ENCODE results near the gene SLC31A1. TPM values are rescaled to one million over a fixed set of nuclear protein-coding genes. Genes with fewer than 3 reads are reported as not detected.

SLC31A1 gene
- total and polyA plus RNA-seq, 4 donors = 13.9 to 39.3 (median 18.2) TPM

DNA sequence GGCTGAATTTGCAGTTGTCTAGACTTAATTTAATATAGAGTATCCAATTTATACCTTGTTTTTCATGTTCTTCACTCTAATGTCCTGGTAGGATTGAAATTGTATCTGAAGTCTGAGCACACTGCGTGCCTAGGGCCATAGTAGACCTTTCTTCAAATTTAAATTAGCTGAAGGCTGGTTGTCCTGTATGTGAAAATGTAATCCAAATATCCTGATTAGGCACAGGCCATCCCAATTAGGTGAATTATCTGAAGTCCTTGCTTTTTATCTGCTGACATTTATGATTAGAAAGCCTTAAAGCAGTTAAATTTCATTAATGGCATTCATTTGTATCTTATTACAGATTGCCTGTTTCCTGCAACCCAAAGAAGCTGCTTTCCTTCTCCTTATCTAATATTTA lies 33.6 kb downstream of the SLC31A1 start:
- Histone ChIP-seq H3K9me3 (ENCODE audit: control insufficient read depth in 4 of 4, insufficient read depth in 3 of 4, low read length in 3 of 4) (no peaks in the 10 kb centered on the region), H3K4me1 (ENCODE audit: control insufficient read depth in 5 of 5, insufficient read depth in 5 of 5, low read length in 5 of 5) (peaks cover 0 to 3% (median 0%) of the 10 kb centered on the region in 5 donors), H3K27me3 (ENCODE audit: control insufficient read depth in 3 of 3, insufficient read depth in 3 of 3, low read length in 2 of 3) (no peaks in the 10 kb centered on the region), H3K4me3 (no peak overlapping the region), H3K36me3 (ENCODE audit: control insufficient read depth in 4 of 4, insufficient read depth in 4 of 4, low read length in 4 of 4) (peaks cover 0 to 11% (median 11%) of the 10 kb centered on the region in 4 donors), H3K9ac (ENCODE audit: insufficient read depth in 1 of 2, low read length in 2 of 2) (no peak overlapping the region), H3K27ac (ENCODE audit: low read depth in 1 of 2, low read length in 1 of 2) (no peak overlapping the region)
- DNase-seq = no peak
- TF ChIP-seq CTCF (IDR thresholded peaks at IDR 0.05; ENCODE audit: control extremely low read depth, extremely low read depth) = no peak
- ATAC-seq (ENCODE audit: insufficient read depth, low FRiP score) = no peak
- 90 to 94% methylated on average over 1 of the region's 1 CpG for WGBS, 2 donors

- H3K4me3 ChIP-seq = no peak overlapping the region
- 43 to 78% methylated on average over 6 of the region's 6 CpGs for WGBS, 2 donors
- TF ChIP-seq CTCF (IDR thresholded peaks at IDR 0.05; ENCODE audit: control extremely low read depth, extremely low read depth) = no peak
- H3K4me1 ChIP-seq (ENCODE audit: control insufficient read depth in 5 of 5, insufficient read depth in 5 of 5, low read length in 5 of 5) = peaks cover 0 to 3% (median 0%) of the 10 kb centered on the region in 5 donors
- H3K27ac ChIP-seq (ENCODE audit: low read depth in 1 of 2, low read length in 1 of 2) = no peak overlapping the region
- no peaks in the 10 kb centered on the region for H3K9me3 ChIP-seq (ENCODE audit: control insufficient read depth in 4 of 4, insufficient read depth in 3 of 4, low read length in 3 of 4)
- DNase-seq (no peak), ATAC-seq (ENCODE audit: insufficient read depth, low FRiP score) (no peak)
- peaks cover 4 to 16% (median 12%) of the 10 kb centered on the region in 4 donors for H3K36me3 ChIP-seq (ENCODE audit: control insufficient read depth in 4 of 4, insufficient read depth in 4 of 4, low read length in 4 of 4)
- no peaks in the 10 kb centered on the region for H3K27me3 ChIP-seq (ENCODE audit: control insufficient read depth in 3 of 3, insufficient read depth in 3 of 3, low read length in 2 of 3)
- H3K9ac ChIP-seq (ENCODE audit: insufficient read depth in 1 of 2, low read length in 2 of 2) = no peak overlapping the region
Measured at GRCh38 chr9:113255438-113255837, 34.1 kb downstream of the SLC31A1 start.

DNA sequence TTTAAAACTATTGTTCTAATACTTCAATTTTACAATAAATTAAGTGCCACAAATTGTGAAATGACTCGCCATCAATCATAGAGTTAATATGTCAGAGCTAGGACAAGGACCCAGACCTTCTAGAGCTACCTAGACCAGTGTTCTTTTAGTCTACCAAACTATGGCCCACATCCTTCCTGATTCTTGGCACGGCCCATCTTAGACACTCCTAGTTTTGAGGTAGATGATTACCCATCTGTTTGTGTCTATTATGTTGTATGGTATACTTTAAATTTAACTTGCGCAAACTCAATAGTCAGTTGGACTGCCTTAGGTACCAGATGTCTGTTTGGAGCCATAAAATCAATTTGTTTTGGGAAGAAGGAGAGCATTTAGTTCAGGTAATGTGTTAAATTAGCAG lies 36.5 kb downstream of the SLC31A1 start:
- peaks cover 0 to 3% (median 0%) of the 10 kb centered on the region in 5 donors for H3K4me1 ChIP-seq (ENCODE audit: control insufficient read depth in 5 of 5, insufficient read depth in 5 of 5, low read length in 5 of 5)
- TF ChIP-seq CTCF (IDR thresholded peaks at IDR 0.05; ENCODE audit: control extremely low read depth, extremely low read depth) = no peak
- ATAC-seq (ENCODE audit: insufficient read depth, low FRiP score) (no peak), DNase-seq (no peak)
- no peak overlapping the region for H3K27ac ChIP-seq (ENCODE audit: low read depth in 1 of 2, low read length in 1 of 2)
- H3K27me3 ChIP-seq (ENCODE audit: control insufficient read depth in 3 of 3, insufficient read depth in 3 of 3, low read length in 2 of 3) = no peaks in the 10 kb centered on the region
- no peak overlapping the region for H3K4me3 ChIP-seq
- H3K9ac ChIP-seq (ENCODE audit: insufficient read depth in 1 of 2, low read length in 2 of 2) = no peak overlapping the region
- 90 to 94% methylated on average over 3 of the region's 3 CpGs for WGBS, 2 donors
- H3K9me3 ChIP-seq (ENCODE audit: control insufficient read depth in 4 of 4, insufficient read depth in 3 of 4, low read length in 3 of 4) = no peaks in the 10 kb centered on the region
- peaks cover 4 to 22% (median 13%) of the 10 kb centered on the region in 4 donors for H3K36me3 ChIP-seq (ENCODE audit: control insufficient read depth in 4 of 4, insufficient read depth in 4 of 4, low read length in 4 of 4)

DNA sequence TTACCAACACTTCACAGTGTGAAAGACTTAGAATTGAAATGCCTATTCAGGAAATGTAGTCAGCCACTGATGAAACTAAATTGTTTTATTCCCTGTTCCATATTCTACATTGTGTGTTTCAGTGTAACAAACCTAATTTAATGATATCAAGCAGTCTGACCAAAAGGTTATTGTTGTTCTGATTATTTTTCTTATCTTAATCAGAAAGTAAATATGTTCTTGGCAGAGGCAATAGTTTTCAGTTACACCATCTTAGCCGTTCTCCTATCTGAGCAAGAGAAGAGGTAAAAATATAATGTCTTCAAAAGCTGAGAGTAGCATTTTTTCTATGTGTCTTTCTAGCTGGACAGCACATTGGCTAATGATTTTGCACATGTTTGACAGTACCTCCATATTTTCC lies 36.9 kb downstream of the SLC31A1 start:
- WGBS, 2 donors = 74 to 76% methylated on average over 1 of the region's 1 CpG
- Histone ChIP-seq H3K4me1 (ENCODE audit: control insufficient read depth in 5 of 5, insufficient read depth in 5 of 5, low read length in 5 of 5) (peaks cover 0 to 3% (median 0%) of the 10 kb centered on the region in 5 donors), H3K27ac (ENCODE audit: low read depth in 1 of 2, low read length in 1 of 2) (no peak overlapping the region), H3K27me3 (ENCODE audit: control insufficient read depth in 3 of 3, insufficient read depth in 3 of 3, low read length in 2 of 3) (no peaks in the 10 kb centered on the region), H3K9ac (ENCODE audit: insufficient read depth in 1 of 2, low read length in 2 of 2) (no peak overlapping the region), H3K36me3 (ENCODE audit: control insufficient read depth in 4 of 4, insufficient read depth in 4 of 4, low read length in 4 of 4) (peaks cover 4 to 22% (median 13%) of the 10 kb centered on the region in 4 donors), H3K4me3 (no peak overlapping the region), H3K9me3 (ENCODE audit: control insufficient read depth in 4 of 4, insufficient read depth in 3 of 4, low read length in 3 of 4) (no peaks in the 10 kb centered on the region)
- DNase-seq = no peak
- no peak for TF ChIP-seq CTCF (IDR thresholded peaks at IDR 0.05; ENCODE audit: control extremely low read depth, extremely low read depth)
- ATAC-seq (ENCODE audit: insufficient read depth, low FRiP score) = no peak

Measured in lung (tissue), 12 donors.